ENCODE measurements around the gene CDHR1.
"Not testable (repeated sequence)": the region's sequence is repeated elsewhere in the genome, so short reads cannot be mapped to it uniquely, and the experiment has no call there.

CDHR1 gene

DNA sequence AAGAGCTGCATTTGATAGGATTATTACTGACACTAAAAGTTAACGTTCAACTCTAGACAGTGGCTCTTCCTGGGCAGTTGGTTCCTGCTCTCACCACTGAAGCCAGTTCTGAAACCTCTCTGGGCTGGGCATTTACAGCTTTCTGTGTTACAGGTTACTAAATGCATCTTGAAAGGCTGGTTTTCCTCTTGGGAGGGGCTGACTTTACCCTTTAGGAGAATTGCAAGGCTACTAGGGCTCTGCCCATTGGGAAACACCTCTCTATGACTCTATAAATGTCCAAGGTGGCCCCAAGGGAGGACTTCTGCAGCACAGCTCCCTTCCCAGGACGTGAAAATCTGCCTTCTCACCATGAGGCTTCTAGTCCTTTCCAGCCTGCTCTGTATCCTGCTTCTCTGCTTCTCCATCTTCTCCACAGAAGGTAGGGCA, 20.8 kb upstream of the CDHR1 start, which contains the start of gene GPR15LG:
GPR15LG (plus strand) TSS at position 301 of the 429 bp plus-strand sequence; CDS start at position 352, 51 bp downstream.
- no peak for DNase-seq (ENCODE audit: low read depth, low spot score)

DNA sequence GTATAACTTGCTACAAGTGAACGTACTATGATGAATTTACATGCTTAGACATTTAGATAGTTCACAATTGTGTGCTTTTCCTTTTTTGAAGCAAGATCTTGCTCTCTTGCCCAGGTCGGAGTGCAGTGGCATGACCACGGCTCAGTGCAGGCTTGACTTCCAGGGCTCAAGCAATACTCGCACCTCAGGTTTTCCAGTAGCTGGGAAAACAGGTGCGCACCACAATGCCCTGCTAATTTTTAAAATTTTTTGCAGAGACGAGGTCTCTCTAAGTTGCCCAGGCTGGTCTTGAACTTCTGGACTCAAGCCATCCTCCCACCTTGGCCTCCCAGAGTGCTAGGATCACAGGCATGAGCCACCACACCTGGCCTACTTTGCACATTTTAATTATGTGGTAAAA, 18.9 kb upstream of the CDHR1 start:
- no peak for DNase-seq (ENCODE audit: low read depth, low spot score)

DNA sequence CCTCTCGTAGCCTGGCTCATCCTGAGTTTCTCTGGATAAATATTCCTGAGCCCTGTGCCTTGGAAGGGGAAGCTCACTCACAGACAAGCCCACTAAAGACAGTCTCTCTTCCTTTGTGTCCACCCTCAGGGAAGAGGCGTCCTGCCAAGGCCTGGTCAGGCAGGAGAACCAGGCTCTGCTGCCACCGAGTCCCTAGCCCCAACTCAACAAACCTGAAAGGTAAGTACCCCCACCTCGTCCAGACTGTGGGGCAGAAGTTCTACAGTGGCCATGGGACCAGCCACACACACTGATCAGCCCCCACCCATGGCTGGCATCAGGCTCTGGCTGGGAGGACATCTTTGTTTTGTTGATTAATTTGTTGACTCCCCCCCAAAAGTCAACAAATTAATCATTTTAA, 18.0 kb upstream of the CDHR1 start:
- DNase-seq (ENCODE audit: low read depth, low spot score) = no peak

DNA sequence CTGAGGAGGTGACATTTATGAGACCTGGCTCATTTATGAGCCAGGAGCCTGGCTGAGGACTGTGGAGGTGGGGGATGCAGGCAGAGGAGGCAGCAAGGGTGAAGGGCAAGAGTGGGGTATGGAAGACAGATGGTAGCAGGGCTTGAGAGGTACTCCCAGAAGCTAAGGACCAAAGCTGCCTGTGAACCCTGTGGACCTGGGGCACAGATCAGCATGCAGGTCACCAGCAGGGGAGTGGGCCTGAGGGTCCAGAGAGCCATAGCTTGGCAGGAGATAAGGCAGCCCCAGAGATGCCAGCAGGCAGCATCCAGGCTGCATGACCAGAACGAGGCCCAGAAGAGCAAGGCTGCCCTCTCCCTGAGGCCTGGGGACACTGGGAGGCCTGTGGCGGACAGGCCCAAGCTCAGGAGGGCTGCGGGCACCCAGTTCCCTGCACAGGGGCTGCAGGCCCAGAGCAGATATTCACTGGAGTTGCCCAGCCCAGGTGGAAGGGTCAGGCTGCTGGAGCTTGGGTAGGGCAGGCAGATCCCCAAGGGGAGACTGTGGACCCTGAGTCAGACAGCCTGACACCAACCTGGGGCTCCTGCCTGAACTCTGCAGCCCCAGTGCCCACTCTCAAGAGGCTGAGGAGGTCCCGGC, 17.4 kb upstream of the CDHR1 start:
- no peak for DNase-seq (ENCODE audit: low read depth, low spot score)

DNA sequence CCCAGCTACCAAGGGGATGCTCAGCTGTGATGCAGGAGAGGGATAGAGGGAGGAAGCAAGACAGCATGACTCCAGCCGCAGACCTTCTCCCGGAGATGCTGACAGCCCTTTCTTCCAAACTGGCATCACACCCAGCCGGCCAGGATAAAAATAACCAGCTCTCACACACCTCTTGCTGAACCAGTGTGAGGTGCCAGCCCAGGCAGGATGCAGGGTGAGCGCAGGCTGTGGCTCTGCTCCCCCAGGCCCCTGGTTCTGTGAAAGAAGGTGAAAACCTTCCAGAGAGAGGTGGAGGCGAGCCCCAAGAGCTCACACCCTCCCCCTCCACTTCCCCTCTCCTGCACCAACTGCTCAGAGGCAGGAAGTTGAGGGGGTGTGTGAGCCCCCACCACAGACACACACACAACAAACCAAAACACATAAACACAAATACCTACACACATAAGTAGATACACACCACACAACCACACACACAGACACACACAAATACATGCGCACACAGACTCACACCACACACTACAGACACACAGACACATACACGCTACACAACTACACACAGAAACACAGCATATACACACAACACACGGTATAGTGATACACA, 16.7 kb upstream of the CDHR1 start:
- no peak for DNase-seq (ENCODE audit: low read depth, low spot score)

DNA sequence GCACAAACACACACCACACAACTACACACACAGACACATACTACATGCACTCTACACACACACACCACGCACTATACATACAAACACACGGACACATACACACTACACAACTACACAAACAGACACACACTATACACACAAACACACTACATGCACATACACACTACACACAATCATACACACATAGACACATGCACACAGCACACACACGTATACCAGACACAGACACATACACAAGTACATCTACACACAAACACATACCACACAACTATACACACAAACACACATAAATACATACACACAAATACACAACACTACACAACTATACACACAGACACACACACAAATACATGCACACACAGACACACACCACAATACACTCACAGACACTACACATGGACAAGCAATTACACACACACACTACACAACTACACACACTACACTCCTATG, 16.2 kb upstream of the CDHR1 start:
- DNase-seq (ENCODE audit: low read depth, low spot score) = no peak

DNA sequence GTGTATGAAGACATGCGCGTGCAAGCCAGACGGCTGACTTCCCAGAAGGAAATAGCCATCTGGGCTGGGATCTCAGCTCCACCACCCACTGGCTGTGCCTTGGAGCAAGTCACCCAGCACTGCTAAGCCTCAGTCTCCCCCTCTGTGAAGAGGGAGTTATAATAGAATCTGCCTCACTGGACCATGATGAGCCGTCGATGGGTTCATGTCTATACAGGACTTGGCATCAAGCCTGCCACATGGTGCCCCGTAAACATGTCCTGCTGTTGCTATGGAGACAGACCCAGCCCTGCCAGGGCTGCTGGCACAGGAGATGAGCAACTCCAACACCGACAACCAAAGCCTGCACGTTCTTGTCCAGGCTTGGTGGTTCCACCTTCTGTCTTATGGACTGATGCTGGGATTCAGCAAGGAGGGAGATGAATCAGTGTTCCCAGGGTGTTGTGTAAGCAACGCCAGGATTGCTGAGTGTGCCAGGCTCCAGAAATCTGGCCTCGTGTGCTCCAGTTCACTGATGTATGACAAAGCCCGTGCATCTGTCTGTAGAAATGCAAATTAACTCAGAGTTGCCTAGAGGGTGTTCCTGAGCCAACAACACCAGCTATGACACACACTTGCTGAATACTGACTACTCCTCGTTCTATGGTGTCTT, 15.2 kb upstream of the CDHR1 start:
- DNase-seq (ENCODE audit: low read depth, low spot score) = no peak

DNA sequence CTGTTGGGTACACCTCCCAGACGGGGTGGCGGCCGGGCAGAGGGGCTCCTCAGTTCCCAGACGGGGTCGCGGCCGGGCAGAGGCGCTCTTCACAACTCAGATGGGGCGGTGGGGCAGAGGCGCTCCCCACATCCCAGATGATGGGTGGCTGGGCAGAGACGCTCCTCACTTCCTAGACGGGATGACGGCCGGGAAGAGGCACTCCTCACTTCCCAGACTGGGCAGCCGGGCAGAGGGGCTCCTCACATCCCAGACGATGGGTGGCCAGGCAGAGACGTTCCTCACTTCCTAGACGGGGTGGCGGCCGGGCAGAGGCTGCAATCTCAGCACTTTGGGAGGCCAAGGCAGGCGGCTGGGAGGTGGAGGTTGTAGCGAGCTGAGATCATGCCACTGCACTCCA, 14.0 kb upstream of the CDHR1 start:
- not testable (repeated sequence) for DNase-seq (ENCODE audit: low read depth, low spot score)

DNA sequence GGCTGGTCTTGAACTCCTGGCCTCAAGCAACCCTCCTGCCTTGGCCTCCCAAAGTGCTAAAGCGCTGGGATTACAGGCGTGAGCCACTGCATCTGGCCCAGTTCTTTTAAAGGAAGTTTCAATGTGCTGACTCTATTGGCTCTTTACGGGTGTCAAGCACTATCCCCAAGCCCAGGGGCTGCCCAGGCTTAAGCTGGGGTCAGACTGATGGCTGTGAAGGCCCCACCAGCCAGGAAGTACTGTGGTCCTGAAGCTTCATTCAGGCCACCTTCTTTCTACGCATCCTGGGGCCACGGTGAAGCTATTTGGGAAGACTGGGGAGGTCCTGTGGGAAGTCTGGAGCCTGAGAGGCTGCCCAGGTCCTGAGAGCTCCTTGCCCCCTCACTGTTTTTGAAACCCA, 12.7 kb upstream of the CDHR1 start:
- no peak for DNase-seq (ENCODE audit: low read depth, low spot score)

DNA sequence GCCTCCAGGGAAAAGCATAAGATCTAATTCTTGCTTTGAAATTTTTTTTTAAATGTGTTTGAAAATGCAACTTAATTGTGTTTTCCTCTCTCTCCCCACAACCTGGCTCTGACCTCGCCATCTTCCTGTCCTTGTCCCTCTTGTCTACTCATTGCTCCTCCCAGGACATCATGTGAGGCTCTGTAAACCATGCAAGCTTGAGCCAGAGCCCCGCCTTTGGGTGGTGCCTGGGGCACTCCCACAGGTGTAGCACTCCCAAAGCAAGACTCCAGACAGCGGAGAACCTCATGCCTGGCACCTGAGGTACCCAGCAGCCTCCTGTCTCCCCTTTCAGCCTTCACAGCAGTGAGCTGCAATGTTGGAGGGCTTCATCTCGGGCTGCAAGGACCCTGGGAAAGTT, 9.8 kb upstream of the CDHR1 start:
- no peak for DNase-seq (ENCODE audit: low read depth, low spot score)

DNA sequence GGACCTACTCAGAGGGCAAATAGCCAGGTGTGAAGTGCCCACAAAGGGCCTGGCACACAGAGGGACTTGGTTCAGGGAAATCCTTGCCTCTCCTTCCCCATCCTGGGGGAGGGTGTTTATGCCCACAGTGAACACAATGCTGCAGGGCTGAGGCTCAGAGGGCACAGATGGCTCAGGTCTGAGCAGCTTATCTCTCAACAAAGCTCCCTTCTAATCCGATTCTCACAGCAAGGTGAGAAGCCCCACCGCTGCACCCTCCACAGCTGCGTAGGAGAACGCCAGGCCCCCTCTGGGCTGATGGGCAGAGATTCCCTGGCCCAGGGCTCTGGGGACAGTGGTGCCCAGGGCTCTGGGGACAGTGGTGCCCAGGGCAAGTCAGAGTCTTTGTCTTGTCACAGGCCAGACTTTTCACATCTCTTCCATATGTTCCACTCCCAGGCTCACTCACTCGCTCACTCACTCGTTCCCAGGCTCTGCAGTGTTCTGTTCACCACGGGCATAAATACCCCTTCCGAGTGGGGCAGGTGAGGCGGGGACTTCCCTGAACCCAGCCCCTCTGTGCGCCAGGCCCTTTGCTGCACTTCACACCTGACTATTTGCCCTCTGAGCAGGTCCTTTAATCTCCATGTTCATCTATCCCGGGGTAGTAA, 8.7 kb upstream of the CDHR1 start:
- DNase-seq (ENCODE audit: low read depth, low spot score) = no peak

DNA sequence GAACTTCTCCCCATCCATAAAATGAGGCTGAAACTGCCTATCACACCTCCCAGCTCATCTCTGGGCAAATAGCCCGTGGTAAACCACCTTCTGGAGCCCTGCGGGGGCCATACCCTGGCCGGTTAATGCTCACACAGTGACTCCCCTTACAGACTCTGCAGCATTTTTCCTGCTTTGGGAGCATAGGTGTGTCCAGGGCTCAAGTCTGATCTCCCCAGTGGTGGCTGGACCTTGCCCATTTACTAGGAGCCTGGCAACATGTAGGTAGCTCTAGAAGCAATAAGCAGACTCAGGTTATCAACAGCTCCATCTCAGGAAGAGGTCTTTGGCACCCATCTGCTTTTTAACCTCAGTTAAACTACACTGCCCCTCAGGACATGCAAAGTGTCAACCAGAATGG, 5.5 kb upstream of the CDHR1 start:
- DNase-seq (ENCODE audit: low read depth, low spot score) = no peak

DNA sequence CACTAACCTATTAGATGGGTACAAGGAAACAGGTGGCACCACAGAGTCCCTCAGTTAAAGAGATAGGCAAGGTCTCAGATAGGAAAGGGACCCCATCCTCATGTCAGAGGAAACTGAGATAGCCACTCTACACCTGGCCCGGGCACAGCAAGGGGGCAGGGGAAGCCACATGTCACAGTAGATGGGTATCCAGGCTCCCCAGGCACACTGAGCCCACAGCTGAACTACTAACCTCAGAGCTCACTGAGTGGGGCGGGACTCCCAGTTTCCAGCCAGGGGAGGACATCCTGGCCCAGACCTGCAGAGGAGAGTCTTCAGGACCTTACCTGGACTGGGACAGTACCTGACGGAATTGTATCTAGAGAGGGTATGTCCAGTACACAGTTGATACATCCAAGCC, 3.7 kb upstream of the CDHR1 start:
- DNase-seq (ENCODE audit: low read depth, low spot score) = no peak

DNA sequence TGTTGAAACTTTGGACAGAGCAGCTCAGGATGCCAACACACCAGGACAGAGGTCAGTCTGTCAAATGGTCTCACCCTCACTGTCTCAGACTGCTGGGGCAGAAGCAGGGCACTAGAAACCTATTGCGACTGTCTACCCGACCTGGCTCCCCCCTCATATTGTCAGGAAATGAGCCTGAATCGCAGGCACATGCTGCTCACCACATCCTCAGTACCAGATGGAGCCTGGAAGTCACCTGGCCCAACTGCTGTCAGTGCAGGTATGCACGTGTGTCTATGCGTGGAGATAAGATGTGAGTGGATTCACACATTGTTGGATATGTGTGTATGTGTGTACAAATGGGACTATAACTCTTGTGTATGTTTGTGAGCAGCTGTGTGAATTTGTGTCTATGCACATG, 3.2 kb upstream of the CDHR1 start:
- DNase-seq (ENCODE audit: low read depth, low spot score) = no peak

DNA sequence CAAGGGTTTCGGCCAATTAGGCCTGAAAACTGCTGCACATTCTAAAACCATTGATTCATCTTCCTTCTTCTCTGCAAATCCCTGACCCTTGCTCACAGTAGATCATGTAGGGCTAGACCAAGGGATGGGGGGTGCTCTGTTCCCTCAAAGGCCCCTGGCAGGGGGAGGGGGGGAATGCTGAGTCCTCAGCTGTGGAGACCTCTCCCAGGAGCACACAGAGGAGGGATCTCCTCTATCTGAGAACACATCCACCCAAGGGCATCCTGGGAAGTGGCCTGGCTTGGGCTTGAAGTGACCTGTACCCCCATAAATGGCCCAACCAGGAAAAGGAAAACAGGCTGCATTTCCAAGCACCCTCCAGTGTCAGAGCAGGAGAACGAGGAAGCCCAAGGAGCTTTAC, 1.0 kb upstream of the CDHR1 start:
- DNase-seq (ENCODE audit: low read depth, low spot score) = no peak

DNA sequence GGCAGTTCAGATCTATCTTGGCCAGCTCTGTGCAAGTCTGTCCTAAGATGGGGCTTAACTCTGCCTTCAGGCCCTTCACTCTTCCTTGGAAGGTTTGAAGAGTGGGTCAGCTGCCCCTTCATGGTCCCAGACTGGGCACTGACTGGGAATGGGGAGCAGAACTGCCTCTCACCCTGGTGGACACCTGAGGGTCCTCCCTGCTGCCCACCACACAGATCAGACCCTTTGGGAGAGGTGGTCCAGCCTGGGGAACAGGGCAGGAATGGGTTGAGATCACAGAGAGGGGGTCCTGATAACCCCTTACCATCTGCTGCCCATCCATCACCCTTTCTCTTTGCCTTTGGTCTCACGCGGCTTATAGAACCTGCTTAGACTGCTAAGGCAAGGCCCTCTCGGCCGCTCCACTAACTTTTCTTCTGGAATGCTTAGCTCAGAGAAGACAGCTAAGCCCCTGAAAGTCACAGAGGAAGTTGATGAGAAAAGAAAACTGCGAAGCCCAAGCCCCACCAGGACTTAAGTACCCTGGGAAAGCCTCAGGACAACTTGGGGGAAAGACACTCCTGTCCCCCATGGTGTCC, 402 bp upstream of the CDHR1 start:
- no peak for DNase-seq (ENCODE audit: low read depth, low spot score)

DNA sequence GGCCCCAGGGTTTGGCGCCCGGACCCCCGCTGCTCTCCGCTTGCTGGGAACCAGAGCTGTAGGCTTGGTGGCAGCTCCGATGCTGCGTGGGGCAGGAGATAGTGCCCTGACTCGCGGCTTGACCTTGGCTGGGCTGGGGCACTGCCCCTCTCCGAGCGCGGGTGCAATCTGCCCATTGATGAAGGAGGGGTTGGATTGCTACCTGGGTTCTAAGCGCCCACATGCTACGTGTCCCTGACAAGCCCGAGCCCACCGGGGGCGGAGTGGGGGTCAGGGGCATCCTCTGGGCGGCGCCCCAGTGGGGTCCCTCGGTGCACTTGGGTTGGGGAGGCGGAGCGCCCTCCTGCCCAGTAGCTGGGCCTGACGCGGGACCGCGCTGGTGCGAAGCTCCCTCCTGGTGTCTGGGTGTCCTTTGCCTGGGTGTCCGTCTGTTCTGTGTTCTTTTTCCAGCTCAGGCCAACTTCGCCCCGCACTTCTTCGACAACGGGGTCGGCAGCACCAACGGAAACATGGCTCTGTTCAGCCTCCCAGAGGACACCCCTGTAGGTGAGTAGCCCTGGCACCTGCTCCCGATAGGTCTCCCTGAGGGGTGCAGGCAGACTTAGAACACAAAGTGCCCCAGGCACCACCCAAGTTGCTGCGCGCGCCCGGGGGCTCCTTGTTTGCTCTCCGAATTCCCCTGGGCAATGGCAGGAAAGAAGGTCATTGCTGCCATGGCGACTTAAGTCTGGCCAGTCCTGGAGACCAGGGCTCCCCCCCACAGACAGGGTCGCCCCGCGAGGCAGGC, 900 bp downstream of the CDHR1 start:
- DNase-seq (ENCODE audit: low read depth, low spot score) = no peak

DNA sequence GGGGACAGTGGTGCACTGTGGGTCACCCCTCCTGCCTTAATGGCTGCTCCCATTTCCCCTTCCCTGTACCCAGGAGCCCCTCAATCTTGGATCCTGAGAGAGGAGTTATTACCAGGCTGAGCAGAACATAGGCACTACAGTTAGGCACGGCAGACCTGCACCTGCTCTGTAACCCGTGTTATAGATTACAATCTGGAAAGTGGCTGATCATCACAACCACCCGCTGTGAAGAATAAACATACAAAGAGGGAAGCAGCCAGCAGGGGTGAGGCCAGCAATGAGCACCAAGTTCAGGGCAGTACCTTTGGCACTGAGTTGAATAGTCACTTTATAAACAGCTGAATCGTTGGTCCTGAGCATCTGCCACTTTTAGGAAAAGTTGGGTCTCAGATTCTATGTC, 1.7 kb downstream of the CDHR1 start:
- no peak for DNase-seq (ENCODE audit: low read depth, low spot score)

DNA sequence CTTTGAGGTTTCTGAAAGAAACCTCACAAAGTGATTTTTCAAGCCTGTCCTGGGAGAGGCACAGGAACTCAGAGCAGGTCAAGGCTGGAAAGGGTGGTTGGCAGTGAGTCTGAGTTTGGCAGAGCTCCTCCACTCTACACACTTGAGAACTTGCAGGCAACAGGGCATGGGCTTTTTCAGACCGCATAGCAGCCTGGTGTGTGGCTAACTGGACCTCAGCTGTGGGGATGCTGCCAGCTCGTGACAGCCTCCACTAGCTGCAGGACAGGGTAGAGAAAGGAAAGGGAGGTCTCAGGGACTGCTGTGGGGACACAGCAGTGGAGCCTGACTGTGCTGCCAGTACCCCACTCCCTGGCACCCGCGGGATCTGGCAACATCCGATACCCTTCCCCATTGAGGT, 2.6 kb downstream of the CDHR1 start:
- DNase-seq (ENCODE audit: low read depth, low spot score) = no peak

DNA sequence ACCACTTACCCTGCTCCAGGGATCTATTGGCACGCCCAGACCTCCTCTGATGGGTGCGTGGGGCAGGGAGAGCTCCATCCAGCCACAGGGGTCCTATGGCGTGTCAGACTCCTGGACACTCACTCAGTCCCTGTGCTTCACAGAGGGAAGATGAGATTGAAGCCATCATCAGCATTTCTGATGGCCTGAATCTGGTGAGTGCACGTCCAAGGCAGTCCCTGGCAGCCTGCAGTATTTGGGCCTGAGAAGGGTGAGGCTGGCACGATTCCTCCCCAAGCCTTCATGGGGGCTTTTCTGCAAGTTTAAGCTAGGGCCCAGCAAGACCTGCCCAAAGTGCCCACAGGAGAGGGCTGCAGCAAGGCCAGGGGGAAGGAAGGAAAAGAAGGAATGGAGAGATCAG, 3.3 kb downstream of the CDHR1 start:
- DNase-seq (ENCODE audit: low read depth, low spot score) = no peak

DNA sequence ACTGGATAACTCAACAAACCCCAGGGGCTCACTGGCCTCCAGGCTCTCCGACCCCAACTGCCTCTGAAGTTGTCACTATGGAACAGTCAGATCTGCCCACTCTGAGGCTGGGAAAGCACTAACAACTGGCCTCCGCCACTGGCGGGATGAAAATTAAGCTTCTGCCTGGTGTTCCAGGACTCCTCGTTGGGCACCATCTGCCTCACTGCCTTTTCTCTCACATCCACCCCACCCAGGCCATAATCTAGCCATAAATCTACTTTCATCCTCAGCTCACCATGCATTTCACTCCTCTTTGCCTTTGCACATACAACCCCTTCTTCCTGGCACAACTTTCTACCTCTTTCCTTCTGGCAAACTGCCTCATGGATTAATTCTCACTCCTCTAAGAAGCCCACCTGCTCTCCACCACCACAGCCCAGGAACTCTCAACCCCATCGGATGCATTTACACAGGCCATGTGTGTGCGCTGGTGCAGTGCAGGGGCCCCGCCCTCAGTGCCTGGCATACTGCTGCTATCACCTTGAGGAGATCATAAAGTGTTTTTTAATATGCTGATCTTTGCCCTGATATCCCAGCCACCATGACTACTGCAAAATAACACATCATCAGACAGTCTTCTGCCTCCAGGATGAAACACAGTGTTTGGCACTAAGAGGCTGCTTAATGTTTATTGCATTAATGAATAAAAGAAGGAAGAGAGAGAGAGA, 4.0 kb downstream of the CDHR1 start:
- DNase-seq (ENCODE audit: low read depth, low spot score) = no peak
